GM10847 (cell line): ENCODE data around the gene LRRC15.

Experiments
- POLR2A ChIP-seq: IDR thresholded peaks from 2 replicates; pipeline ENCODE4 v1.6.1; 2011; ENCODE audit not compliant: insufficient read length; ENCODE audit errors: extremely low read depth

LRRC15 gene

GRCh38 chr3:194376241-194376560, 6.7 kb upstream of the LRRC15 start:
- TF ChIP-seq POLR2A, result no peak

- TF ChIP-seq POLR2A, result no peak
Observed at GRCh38 chr3:194375473-194376240, 6.1 kb upstream of the LRRC15 start.

GRCh38 chr3:194374935-194375334, 5.4 kb upstream of the LRRC15 start:
- TF ChIP-seq POLR2A, result no peak

GRCh38 chr3:194373899-194374298, 4.4 kb upstream of the LRRC15 start:
- TF ChIP-seq POLR2A, result no peak

GRCh38 chr3:194373028-194373427, 3.5 kb upstream of the LRRC15 start:
- TF ChIP-seq POLR2A, result no peak

- no peak for TF ChIP-seq POLR2A
Observed at GRCh38 chr3:194370753-194371152, 1.2 kb upstream of the LRRC15 start.

GRCh38 chr3:194368918-194369317, 625 bp downstream of the LRRC15 start:
- TF ChIP-seq POLR2A, result no peak

GRCh38 chr3:194367992-194368841, 1.3 kb downstream of the LRRC15 start:
- no peak for TF ChIP-seq POLR2A

- no peak for TF ChIP-seq POLR2A
Observed at GRCh38 chr3:194365978-194366490, 3.5 kb downstream of the LRRC15 start.

GRCh38 chr3:194365526-194365925, 4.0 kb downstream of the LRRC15 start:
- TF ChIP-seq POLR2A, result no peak

GRCh38 chr3:194364652-194365434, 4.7 kb downstream of the LRRC15 start:
- no peak for TF ChIP-seq POLR2A

- no peak for TF ChIP-seq POLR2A
Observed at GRCh38 chr3:194364314-194364651, 5.3 kb downstream of the LRRC15 start.

GRCh38 chr3:194360568-194360967, 9.0 kb downstream of the LRRC15 start:
- no peak for TF ChIP-seq POLR2A

- TF ChIP-seq POLR2A, result no peak
Observed at GRCh38 chr3:194357681-194358080, 11.9 kb downstream of the LRRC15 start.

GRCh38 chr3:194355379-194355778, 14.2 kb downstream of the LRRC15 start:
- no peak for TF ChIP-seq POLR2A
